ENCODE results near the gene CAPN11.

CAPN11 gene

DNA sequence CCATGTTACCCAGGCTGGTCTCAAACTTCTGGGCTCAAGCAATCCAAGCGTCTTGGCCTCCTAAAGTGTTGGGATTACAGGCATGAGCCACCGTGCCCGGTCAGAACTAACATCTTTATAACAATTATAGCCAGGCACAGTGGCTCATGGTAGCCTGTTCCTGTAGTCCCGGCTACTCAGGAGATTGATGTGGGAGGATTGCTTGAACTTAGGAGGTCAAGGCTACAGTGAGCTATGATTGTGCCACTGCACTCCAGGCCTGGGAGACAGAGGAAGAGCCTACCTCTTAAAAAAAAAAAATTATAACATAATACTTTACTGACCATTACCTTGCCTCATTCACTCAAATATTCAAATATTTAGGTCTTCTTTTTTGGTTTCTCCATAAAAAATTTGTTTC, 41.3 kb downstream of the CAPN11 start:
- H3K9me3 ChIP-seq (ENCODE audit: control insufficient read depth, low read length): no peaks in the 10 kb centered on the region
- no peaks in the 10 kb centered on the region for H3K4me1 ChIP-seq
- TF ChIP-seq, protein P1, sequence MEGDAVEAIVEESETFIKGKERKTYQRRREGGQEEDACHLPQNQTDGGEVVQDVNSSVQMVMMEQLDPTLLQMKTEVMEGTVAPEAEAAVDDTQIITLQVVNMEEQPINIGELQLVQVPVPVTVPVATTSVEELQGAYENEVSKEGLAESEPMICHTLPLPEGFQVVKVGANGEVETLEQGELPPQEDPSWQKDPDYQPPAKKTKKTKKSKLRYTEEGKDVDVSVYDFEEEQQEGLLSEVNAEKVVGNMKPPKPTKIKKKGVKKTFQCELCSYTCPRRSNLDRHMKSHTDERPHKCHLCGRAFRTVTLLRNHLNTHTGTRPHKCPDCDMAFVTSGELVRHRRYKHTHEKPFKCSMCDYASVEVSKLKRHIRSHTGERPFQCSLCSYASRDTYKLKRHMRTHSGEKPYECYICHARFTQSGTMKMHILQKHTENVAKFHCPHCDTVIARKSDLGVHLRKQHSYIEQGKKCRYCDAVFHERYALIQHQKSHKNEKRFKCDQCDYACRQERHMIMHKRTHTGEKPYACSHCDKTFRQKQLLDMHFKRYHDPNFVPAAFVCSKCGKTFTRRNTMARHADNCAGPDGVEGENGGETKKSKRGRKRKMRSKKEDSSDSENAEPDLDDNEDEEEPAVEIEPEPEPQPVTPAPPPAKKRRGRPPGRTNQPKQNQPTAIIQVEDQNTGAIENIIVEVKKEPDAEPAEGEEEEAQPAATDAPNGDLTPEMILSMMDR (IDR thresholded peaks at IDR 0.05): no peak
- H3K36me3 ChIP-seq (ENCODE audit: control insufficient read depth, insufficient read depth, low read length): no peaks in the 10 kb centered on the region
- no peak overlapping the region for H3K9ac ChIP-seq
- no peak overlapping the region for H3K4me3 ChIP-seq (ENCODE audit: low read depth, low read length)
- H3K4me2 ChIP-seq (ENCODE audit: low read length): no peak overlapping the region
- no peaks in the 10 kb centered on the region for H3K79me2 ChIP-seq
- H3K27ac ChIP-seq: no peak overlapping the region
- no peak overlapping the region for H2AFZ ChIP-seq
- H3K27me3 ChIP-seq (ENCODE audit: control insufficient read depth, insufficient read depth, low read length): no peaks in the 10 kb centered on the region

DNA sequence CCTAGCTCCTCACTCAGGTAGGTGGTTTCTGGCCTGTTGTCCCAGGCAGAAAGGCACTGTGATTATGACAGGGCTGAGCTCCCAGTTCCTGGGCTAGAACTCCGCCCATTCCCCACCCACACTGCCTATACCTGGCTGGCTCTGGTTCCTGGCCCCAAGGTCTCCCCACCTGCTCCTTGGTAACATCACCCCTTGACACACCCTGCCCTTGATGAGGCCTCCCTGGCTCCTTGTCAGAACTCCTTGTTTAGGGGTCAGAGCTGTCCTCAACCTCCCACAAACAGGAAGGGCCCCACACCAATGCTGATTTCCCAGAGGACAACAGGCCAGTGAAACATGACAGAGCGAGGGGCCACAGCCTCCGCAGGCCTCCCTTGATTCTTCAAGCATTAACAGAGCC, 42.6 kb downstream of the CAPN11 start:
- H3K27me3 ChIP-seq (ENCODE audit: control insufficient read depth, insufficient read depth, low read length): no peaks in the 10 kb centered on the region
- no peak overlapping the region for H3K27ac ChIP-seq
- H2AFZ ChIP-seq: no peak overlapping the region
- H3K4me2 ChIP-seq (ENCODE audit: low read length): no peak overlapping the region
- H3K36me3 ChIP-seq (ENCODE audit: control insufficient read depth, insufficient read depth, low read length): no peaks in the 10 kb centered on the region
- H3K9ac ChIP-seq: no peak overlapping the region
- H3K9me3 ChIP-seq (ENCODE audit: control insufficient read depth, low read length): no peaks in the 10 kb centered on the region
- no peaks in the 10 kb centered on the region for H3K79me2 ChIP-seq
- TF ChIP-seq, protein P1 (IDR thresholded peaks at IDR 0.05): no peak
- no peak overlapping the region for H3K4me3 ChIP-seq (ENCODE audit: low read depth, low read length)
- no peaks in the 10 kb centered on the region for H3K4me1 ChIP-seq

DNA sequence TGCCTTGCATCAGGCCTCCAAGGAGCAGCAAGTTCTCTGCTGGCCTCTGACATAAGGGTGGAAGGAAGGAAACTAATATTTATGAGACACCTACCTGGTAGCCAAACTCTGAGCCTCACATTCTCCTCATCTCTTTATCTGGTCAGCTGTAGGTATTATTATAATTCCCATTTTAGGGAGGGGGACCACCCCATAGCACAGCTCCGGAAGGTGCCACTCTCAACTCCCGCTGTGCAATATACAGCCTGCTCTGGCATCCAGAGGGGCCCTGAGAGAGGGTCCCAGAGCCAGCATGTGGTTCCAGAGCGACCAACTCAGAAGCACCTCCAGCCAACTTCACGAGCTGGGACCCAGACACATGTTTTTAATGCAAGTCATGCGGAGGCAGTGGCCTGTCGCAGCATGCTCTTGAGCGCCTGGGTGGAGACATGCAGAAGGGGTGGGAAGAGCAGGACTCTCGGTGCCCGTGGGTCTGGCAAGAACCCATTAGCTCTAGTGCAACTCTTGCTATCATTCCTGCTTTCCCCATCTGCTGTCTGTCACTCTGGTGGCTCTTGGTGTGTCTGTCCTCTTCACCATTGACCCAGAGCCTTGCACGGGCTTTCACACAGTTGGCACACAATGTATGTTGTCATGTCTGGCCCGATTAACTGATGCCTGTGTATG, 43.2 kb downstream of the CAPN11 start:
- TF ChIP-seq, protein P1 (IDR thresholded peaks at IDR 0.05): no peak
- H3K36me3 ChIP-seq (ENCODE audit: control insufficient read depth, insufficient read depth, low read length): no peaks in the 10 kb centered on the region
- H3K4me1 ChIP-seq: no peaks in the 10 kb centered on the region
- no peak overlapping the region for H3K4me2 ChIP-seq (ENCODE audit: low read length)
- H3K79me2 ChIP-seq: no peaks in the 10 kb centered on the region
- no peaks in the 10 kb centered on the region for H3K9me3 ChIP-seq (ENCODE audit: control insufficient read depth, low read length)
- no peak overlapping the region for H3K9ac ChIP-seq
- H3K27ac ChIP-seq: peak overlapping the region; percentile 4
- no peak overlapping the region for H2AFZ ChIP-seq
- no peaks in the 10 kb centered on the region for H3K27me3 ChIP-seq (ENCODE audit: control insufficient read depth, insufficient read depth, low read length)
- no peak overlapping the region for H3K4me3 ChIP-seq (ENCODE audit: low read depth, low read length)

DNA sequence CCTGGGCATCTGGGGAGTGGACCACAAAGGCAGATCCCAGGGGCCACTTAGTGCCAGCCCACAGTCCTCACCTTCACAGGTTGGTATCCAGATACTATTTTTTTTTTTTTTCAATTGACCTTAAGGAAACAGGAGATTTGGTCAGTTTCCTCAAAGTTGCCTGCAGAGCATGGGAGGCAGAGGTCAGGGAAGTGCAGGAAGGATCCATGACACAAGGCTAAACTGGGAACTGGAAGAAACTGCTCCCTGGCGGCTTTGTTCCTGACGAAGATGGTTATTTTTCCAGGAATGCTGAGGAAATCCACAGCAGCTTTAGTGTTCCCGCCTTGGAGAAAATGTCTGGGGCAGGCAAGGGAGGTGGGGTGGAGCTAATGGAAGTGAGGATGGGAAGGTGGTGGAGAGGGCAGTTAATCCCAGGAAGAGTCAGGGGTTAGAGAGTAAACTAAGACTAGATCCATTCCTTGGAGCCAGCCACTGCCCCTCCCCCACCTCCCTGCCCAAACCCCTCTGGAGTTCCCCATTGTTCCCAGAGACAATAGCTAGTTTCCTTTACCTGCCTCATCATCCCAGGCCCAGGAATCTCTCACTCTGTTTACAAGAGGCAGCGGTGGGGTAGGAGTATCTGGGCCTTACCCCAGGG, 43.8 kb downstream of the CAPN11 start:
- no peaks in the 10 kb centered on the region for H3K79me2 ChIP-seq
- H3K27me3 ChIP-seq (ENCODE audit: control insufficient read depth, insufficient read depth, low read length): no peaks in the 10 kb centered on the region
- TF ChIP-seq, protein P1 (IDR thresholded peaks at IDR 0.05): no peak
- H3K4me1 ChIP-seq: no peaks in the 10 kb centered on the region
- H3K9ac ChIP-seq: no peak overlapping the region
- no peak overlapping the region for H3K4me3 ChIP-seq (ENCODE audit: low read depth, low read length)
- H3K9me3 ChIP-seq (ENCODE audit: control insufficient read depth, low read length): no peaks in the 10 kb centered on the region
- H3K36me3 ChIP-seq (ENCODE audit: control insufficient read depth, insufficient read depth, low read length): no peaks in the 10 kb centered on the region
- no peak overlapping the region for H2AFZ ChIP-seq
- no peak overlapping the region for H3K4me2 ChIP-seq (ENCODE audit: low read length)
- H3K27ac ChIP-seq: peak overlapping the region; percentile 59

All from parathyroid adenoma (tissue), 2 donors.